IPS DF 6.9 (cell line): Measurements from ENCODE around the gene DCTN5.
A peak's percentile ranks its signal among the peaks of the same experiment; 100 is the strongest.

Source experiments
- DNase-seq: peaks from one replicate; pipeline ENCODE4 v3.0.0-alpha.2; 2013; ENCODE audit warnings: low read depth, low spot score
- H3K27ac ChIP-seq: one replicate; pipeline ENCODE4 v1.5.1; 2013; ENCODE audit warnings: low read length, control low read depth
- H3K27me3 ChIP-seq: 2 replicates; pipeline ENCODE4 v1.6.1; 2013; ENCODE audit warnings: mild to moderate bottlenecking, low read length; ENCODE audit not compliant: control insufficient read depth, insufficient read depth
- H3K36me3 ChIP-seq: 2 replicates; pipeline ENCODE4 v1.6.1; 2013; ENCODE audit warnings: low read length; ENCODE audit not compliant: control insufficient read depth, insufficient read depth
- H3K4me1 ChIP-seq: 2 replicates; pipeline ENCODE4 v1.6.1; 2013; ENCODE audit warnings: low read length; ENCODE audit not compliant: control insufficient read depth, insufficient read depth
- H3K4me3 ChIP-seq: 2 replicates; pipeline ENCODE4 v1.5.1; 2013; ENCODE audit warnings: mild to moderate bottlenecking, low read length
- H3K9me3 ChIP-seq: 2 replicates; pipeline ENCODE4 v1.6.1; 2013; ENCODE audit warnings: low read length, inconsistent platforms; ENCODE audit not compliant: control insufficient read depth, insufficient read depth
- WGBS: extraction: QIAGEN DNeasy Blood & Tissue Kit; methylation state at CpG from one replicate; pipeline ENCODE4 v1.1.7; 2013; ENCODE audit warnings: mixed read lengths, missing lambda C conversion rate; ENCODE audit not compliant: insufficient read length, insufficient coverage; 5-methylcytosine and 5-hydroxymethylcytosine counted together

The DCTN5 gene

DNA sequence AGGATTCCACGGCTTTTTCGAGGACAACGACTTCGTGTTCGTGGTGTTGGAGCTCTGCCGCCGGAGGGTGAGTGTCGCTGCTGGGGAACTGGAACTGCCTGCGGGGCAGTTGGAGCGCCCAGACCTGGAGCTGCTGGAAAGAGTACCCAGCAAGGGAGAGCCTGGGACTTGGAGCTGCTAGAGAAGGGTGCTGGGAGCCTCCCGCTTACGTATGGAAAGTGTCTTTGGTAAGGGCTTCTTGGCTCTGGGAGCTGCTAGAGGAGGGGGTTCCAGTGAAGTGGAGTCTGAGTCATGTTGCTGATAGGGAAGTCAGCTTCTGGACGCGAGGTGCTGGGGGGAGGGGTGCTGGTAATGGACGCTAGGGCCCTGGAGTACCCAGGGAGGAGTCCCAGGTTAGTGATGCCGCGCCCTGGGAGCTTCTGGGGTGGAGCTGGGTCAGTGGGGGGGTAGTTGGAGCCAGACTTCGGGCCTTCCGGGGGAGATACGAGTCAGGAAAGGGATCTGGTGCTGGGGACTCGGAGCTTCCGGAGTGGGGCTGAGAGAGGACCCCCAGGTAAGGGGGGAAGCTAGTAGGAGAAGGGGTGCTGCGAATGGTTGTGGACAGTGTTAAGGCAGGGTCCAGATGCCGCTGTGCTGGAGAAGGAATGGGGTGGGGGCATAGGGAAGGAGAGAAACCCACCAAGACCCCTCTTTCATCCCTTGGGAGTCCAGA is 38.2 kb downstream of the DCTN5 start:
- Histone ChIP-seq H3K4me1 (no peaks in the 10 kb centered on the region; the same call in 1 of the 2 replicates), H3K36me3 (peaks cover 13% of the 10 kb centered on the region), H3K27ac (no peak overlapping the region), H3K9me3 (no peaks in the 10 kb centered on the region), H3K27me3 (no peaks in the 10 kb centered on the region), H3K4me3 (peak overlapping the region; percentile 89)
- no peak for DNase-seq
- no CpG with 5 or more reads among the region's 24 CpGs for WGBS

DNA sequence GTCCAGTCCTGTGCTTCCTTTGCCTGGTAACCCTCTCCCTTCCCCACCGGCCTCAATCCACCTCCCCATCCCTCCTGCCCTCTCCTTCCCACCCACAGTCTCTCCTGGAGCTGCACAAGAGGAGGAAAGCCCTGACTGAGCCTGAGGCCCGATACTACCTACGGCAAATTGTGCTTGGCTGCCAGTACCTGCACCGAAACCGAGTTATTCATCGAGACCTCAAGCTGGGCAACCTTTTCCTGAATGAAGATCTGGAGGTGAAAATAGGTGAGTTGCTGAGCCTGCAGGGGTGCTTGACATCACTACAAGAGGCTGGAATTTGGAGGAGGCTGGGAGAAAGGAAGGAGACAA is 38.7 kb downstream of the DCTN5 start:
- no peak for DNase-seq
- Histone ChIP-seq H3K4me1 (no peaks in the 10 kb centered on the region; the same call in 1 of the 2 replicates), H3K9me3 (no peaks in the 10 kb centered on the region), H3K36me3 (peaks cover 13% of the 10 kb centered on the region), H3K27ac (no peak overlapping the region), H3K27me3 (no peaks in the 10 kb centered on the region), H3K4me3 (peak overlapping the region; percentile 89; the same call in 1 of the 2 replicates)
- WGBS, result no CpG with 5 or more reads among the region's 6 CpGs

DNA sequence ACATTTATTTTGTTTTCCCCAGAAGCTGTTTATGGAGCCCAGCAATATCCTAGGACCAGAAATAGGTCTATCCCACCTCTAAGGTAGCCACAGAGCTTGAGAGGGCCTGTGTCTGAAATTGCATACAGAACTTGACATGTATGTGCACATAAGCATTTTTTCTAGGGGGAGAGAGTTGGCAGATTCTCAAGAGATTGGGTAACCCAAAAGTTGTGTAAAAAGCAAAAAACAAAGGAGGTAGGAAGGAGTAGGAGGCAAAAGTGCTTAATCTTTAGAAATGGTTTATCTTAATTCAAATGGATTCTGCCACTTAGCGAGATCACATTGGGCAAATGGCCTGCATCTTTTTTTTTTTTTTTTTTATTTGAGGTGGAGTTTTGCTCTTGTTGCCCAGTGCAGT is 40.9 kb downstream of the DCTN5 start:
- Histone ChIP-seq H3K4me3 (no peak overlapping the region), H3K36me3 (peaks cover 21% of the 10 kb centered on the region), H3K4me1 (no peaks in the 10 kb centered on the region; the same call in 1 of the 2 replicates), H3K27me3 (no peaks in the 10 kb centered on the region), H3K9me3 (no peaks in the 10 kb centered on the region), H3K27ac (no peak overlapping the region)
- no CpG with 5 or more reads among the region's 1 CpG for WGBS
- no peak for DNase-seq

DNA sequence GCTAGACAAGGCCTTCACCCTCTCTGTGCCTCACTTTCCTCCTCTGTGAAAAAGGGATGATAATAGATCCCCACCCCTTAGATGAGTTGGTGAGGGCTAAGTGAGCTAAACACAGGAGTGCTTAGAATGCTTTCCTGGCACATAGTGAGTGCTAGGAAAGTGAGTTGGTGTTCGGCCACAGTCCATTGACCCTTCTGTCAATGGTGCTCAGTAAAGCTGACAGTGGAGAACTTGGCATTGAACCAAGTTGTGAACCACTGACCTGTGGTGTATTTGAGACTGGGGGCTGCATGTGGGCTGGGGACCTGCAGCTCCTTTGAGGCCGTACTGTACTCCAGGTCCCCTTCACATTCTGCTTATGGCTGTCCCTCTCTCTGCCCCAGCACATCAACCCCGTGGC is 42.2 kb downstream of the DCTN5 start:
- H3K9me3 ChIP-seq, result no peaks in the 10 kb centered on the region
- H3K27me3 ChIP-seq, result no peaks in the 10 kb centered on the region
- no peak overlapping the region for H3K27ac ChIP-seq
- no CpG with 5 or more reads among the region's 3 CpGs for WGBS
- no peak overlapping the region for H3K4me3 ChIP-seq
- no peaks in the 10 kb centered on the region; the same call in 1 of the 2 replicates for H3K4me1 ChIP-seq
- DNase-seq, result no peak
- peaks cover 33% of the 10 kb centered on the region for H3K36me3 ChIP-seq

DNA sequence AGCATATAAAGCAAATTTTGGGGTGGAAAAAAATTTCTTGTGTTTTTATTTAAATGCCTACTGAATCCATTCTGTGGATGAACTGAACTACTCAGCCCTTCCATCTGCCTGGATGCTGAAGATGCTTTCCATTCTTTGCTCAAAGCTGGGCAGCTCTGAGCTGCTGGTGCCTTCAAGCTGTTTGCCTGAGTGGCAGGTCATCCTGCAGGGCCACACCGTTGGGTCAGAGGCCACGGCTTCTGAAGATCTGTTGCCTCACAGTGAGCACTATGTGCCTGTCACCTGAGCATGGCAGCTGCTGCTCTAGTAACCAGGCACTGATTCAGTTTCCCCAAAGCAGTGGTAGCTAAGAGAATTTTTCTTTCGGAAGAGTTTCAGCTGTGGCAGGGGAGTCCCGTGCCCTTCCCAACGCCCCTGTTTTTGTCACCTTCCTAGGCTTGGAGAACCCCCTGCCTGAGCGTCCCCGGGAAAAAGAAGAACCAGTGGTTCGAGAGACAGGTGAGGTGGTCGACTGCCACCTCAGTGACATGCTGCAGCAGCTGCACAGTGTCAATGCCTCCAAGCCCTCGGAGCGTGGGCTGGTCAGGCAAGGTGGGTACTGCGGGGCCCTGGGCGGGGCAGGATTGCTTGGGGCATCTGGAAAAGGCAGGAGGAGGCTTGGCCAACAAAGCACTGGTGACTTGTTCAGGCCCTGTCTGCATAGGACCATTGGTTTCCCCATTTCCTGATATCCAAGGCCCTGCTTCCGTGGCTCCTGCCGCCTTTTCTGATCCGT is 46.0 kb downstream of the DCTN5 start:
- Histone ChIP-seq H3K9me3 (no peaks in the 10 kb centered on the region), H3K27ac (no peak overlapping the region), H3K4me1 (no peaks in the 10 kb centered on the region), H3K36me3 (peaks cover 60% of the 10 kb centered on the region), H3K27me3 (no peaks in the 10 kb centered on the region), H3K4me3 (no peak overlapping the region)
- WGBS, result no CpG with 5 or more reads among the region's 16 CpGs
- DNase-seq, result no peak

DNA sequence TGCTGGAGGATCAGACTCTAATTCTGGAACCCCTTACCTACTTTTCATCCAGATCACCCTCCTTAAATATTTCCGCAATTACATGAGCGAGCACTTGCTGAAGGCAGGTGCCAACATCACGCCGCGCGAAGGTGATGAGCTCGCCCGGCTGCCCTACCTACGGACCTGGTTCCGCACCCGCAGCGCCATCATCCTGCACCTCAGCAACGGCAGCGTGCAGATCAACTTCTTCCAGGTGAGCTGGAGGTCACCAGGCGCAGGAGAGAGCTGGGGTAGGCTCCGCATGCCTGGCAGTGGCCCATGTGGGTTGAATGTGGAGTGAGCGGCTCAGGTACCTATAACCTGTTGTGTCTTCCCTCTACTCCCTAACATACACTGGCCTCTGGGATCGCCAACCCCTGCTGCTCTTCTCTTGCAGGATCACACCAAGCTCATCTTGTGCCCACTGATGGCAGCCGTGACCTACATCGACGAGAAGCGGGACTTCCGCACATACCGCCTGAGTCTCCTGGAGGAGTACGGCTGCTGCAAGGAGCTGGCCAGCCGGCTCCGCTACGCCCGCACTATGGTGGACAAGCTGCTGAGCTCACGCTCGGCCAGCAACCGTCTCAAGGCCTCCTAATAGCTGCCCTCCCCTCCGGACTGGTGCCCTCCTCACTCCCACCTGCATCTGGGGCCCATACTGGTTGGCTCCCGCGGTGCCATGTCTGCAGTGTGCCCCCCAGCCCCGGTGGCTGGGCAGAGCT is 48.3 kb downstream of the DCTN5 start:
- H3K36me3 ChIP-seq, result peaks cover 46% of the 10 kb centered on the region
- no CpG with 5 or more reads among the region's 36 CpGs for WGBS

DNA sequence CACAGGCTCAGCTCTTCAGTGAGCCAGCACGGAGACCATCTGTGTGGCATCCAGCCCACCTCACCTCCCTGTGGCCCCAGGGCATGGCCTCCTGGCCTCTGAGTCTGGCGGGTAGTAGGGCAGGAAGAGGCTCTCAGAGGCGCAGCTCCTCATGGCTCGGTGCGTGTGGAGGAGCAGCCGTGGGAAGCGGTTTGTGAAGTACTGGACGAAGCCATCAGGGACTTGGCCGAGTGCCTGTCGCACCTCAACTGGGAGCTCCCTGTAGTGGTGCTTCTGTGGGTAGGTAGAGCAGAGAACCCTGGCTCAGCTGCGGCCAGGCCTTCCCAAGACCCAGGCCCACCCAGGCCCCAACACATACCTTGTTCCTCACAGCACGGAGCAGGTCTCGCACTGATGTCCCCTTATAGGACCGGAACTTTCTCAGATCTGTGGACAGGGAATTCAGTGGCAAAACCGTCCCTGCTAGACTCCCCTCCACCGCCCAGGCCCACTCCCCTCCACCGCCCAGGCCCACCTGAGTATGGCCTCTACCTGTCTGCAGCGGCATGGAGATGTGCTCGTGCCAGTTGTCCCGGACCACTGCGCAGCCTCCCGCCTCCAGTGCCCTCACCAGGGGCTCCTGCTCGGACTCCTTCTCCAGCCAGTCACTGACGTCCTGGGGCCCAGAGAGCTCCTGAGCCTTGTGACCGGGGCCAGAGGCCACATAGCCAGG is 49.7 kb downstream of the DCTN5 start:
- Histone ChIP-seq H3K9me3 (no peaks in the 10 kb centered on the region), H3K4me3 (no peak overlapping the region), H3K27ac (no peak overlapping the region), H3K4me1 (no peaks in the 10 kb centered on the region), H3K36me3 (peaks cover 45% of the 10 kb centered on the region), H3K27me3 (no peaks in the 10 kb centered on the region)
- no peak for DNase-seq
- no CpG with 5 or more reads among the region's 25 CpGs for WGBS

More for the DNA sequence above, 48.3 kb downstream of the DCTN5 start:
- no peak for DNase-seq
- Histone ChIP-seq H3K4me1 (no peaks in the 10 kb centered on the region), H3K27ac (no peak overlapping the region), H3K4me3 (no peak overlapping the region), H3K9me3 (no peaks in the 10 kb centered on the region), H3K27me3 (no peaks in the 10 kb centered on the region)

DNA sequence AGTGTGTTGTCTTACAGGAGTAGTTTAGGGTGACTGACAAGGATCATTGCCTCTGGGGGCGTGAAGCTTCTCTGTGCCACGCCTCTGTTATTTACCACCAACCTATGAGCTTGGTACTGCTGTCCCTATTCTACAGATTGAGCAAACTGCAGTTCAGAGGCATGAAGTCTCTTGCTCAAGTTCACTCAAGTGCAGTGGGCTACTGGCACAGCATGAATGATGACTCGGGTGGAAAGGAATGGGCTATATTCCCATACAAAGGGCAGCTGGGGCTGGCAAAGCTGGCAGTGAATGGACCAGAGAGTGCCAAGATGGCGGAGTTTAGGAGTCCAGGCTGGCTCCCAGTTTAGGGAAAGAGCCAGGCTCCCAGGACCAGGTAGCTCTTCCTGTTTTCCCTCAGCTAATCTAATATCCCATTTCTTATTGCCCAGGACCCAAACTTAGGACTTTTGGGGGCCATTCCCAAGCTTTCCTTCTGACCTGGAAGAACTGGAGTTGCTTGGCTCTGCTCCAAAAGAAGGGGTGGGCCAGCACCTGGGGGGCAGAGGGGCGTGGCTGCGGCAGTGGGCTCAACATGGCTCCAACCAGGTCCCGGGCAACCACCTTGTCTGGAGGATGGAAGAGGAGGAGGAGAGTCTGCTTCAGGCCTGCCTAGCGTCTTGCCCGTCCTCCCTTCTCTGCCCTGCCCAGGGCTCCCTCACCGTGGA is 50.4 kb downstream of the DCTN5 start:
- no peak overlapping the region for H3K4me3 ChIP-seq
- DNase-seq, result no peak
- no peaks in the 10 kb centered on the region for H3K4me1 ChIP-seq
- no peaks in the 10 kb centered on the region for H3K9me3 ChIP-seq
- H3K27ac ChIP-seq, result no peak overlapping the region
- peaks cover 41% of the 10 kb centered on the region for H3K36me3 ChIP-seq
- H3K27me3 ChIP-seq, result no peaks in the 10 kb centered on the region
- WGBS, result no CpG with 5 or more reads among the region's 10 CpGs

DNA sequence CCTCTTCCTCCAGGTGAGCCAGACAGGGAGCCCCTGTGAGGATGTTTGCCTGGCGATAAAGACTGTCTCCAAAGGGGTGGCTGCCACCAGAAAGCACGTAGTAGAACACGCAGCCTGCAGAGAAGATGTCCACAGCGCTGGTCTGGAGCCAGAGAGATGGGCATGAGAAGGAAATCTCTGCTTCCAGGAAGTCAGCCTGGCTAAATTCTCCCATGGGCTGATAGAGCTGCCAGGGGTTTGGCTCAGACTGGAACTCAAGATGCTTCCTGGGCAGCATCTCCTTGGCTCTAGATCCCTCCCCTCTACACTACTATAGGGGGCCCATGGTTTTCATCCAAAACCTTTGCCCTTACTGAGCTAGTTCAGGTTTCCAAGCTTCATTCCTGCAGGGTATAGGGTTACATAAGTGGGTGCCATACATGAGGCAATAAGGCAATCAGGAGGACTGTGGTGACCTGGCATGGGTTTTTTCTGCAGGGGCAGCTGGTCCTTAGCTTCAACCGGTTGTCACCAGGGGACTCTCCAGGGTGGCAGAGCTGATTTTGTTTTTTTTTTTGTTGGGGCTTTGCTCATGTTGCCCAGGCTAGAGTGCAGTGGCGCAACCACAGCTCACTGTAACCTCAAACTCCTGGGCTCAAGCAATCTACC is 51.0 kb downstream of the DCTN5 start:
- no CpG with 5 or more reads among the region's 6 CpGs for WGBS
- Histone ChIP-seq H3K27ac (no peak overlapping the region), H3K36me3 (peaks cover 37% of the 10 kb centered on the region), H3K4me1 (no peaks in the 10 kb centered on the region), H3K9me3 (no peaks in the 10 kb centered on the region), H3K4me3 (no peak overlapping the region), H3K27me3 (no peaks in the 10 kb centered on the region)
- DNase-seq, result no peak
